A549 (cell line): ENCODE results near the gene MARK2. TPM values are rescaled to one million over a fixed set of nuclear protein-coding genes. Genes with fewer than 3 reads are reported as not detected.
A peak's percentile ranks its signal among the peaks of the same experiment; 100 is the strongest.

ENCODE experiments used
- ATAC-seq, 2 experiments: fragments of 200-7000 bp in 1 of 2; fragments of >200 bp in 1 of 2; cut with Nextera tagmentation in 1 of 2; cut with Tn5 transposase in 1 of 2; 3 replicates each; pipeline versions ENCODE4 v1.8.0 to v1.9.1; 2018 to 2020; ENCODE audit warnings: mild to moderate bottlenecking in 1 of 2, moderate library complexity in 1 of 2
- CTCF ChIA-PET: fragments of 300-600 bp; sonication (Branson Sonifier 250); formaldehyde crosslinking; extraction: SDS; loops from one replicate; lab custom pipeline; 2021; ENCODE audit warnings: antibody characterized with exemption, inconsistent platforms; lab: Yijun Ruan, JAX
- POLR2A ChIA-PET: fragments of 350-600 bp; formaldehyde crosslinking; extraction: SDS; loops from one replicate; lab custom pipeline; 2021; ENCODE audit warnings: antibody characterized with exemption, inconsistent platforms; lab: Yijun Ruan, JAX
- DNase-seq, 2 experiments: peaks; one replicate each; pipeline versions ENCODE4 v3.0.0 to v3.0.0-alpha.2; 2011 to 2016; ENCODE audit warnings: low read depth in 1 of 2, low spot score in 1 of 2
- FAIRE-seq: peaks from 2 replicates; lab custom pipeline; 2011; peaks lifted over from hg19 to GRCh38; lab: Jason Lieb, UNC
- H3K27ac ChIP-seq, 2 experiments: fragments of >200 bp; sonication (Bioruptor Twin); formaldehyde crosslinking; 3 replicates each; pipeline ENCODE4 v1.5.1; 2016 to 2017
- H3K4me1 ChIP-seq: fragments of >200 bp; sonication (Bioruptor Twin); formaldehyde crosslinking; 3 replicates; pipeline ENCODE4 v1.6.1; 2016
- H3K4me2 ChIP-seq: fragments of >200 bp; sonication (Bioruptor Twin); formaldehyde crosslinking; 3 replicates; pipeline ENCODE4 v1.6.1; 2016
- H3K4me3 ChIP-seq: fragments of >200 bp; sonication (Bioruptor Twin); formaldehyde crosslinking; 3 replicates; pipeline ENCODE4 v1.5.1; 2016
- H3K9me3 ChIP-seq: fragments of >200 bp; sonication (Bioruptor Twin); formaldehyde crosslinking; 3 replicates; pipeline ENCODE4 v1.6.1; 2016
- ATOH8 ChIP-seq: fragments of 250-450 bp; sonication (Bioruptor Pico); IDR thresholded peaks from 2 replicates; pipeline ENCODE4 v1.5.0; 2020; ENCODE audit warnings: low read depth, mild to moderate bottlenecking, moderate library complexity
- BHLHE40 ChIP-seq: IDR thresholded peaks from 2 replicates; pipeline ENCODE4 v1.6.1; 2012; ENCODE audit warnings: low read depth, low read length, inconsistent platforms
- CEBPB ChIP-seq, 2 experiments: fragments of >200 bp in 1 of 2; sonication (Bioruptor Twin) in 1 of 2; formaldehyde crosslinking in 1 of 2; IDR thresholded peaks; 2 replicates each; pipeline ENCODE4 v1.6.1; 2012 to 2016
- CHD2 ChIP-seq: fragments of 150-350 bp; IDR thresholded peaks from 2 replicates; pipeline ENCODE4 v1.6.1; 2014; ENCODE audit warnings: low read length; ENCODE audit not compliant: partially characterized antibody
- CTCF ChIP-seq: fragments of >200 bp; sonication (Bioruptor Twin); formaldehyde crosslinking; IDR thresholded peaks from 3 replicates; pipeline ENCODE4 v1.5.1; 2016
- EHMT2 ChIP-seq: fragments of 200-600 bp; sonication (generic); IDR thresholded peaks from 2 replicates; pipeline ENCODE4 v1.6.1; 2016; ENCODE audit warnings: antibody characterized with exemption, low read depth, mild to moderate bottlenecking, moderate library complexity
- ELK1 ChIP-seq: fragments of 150-350 bp; IDR thresholded peaks from 2 replicates; pipeline ENCODE4 v1.6.1; 2014; ENCODE audit warnings: low read depth, mild to moderate bottlenecking, low read length
- FOSL2 ChIP-seq, 2 experiments: fragments of 450-650 bp in 1 of 2; fragments of >200 bp in 1 of 2; sonication (Bioruptor Twin) in 1 of 2; formaldehyde crosslinking; IDR thresholded peaks; 2 replicates each; pipeline versions ENCODE4 v1.5.0 to v1.6.1; 2016 to 2020; ENCODE audit warnings: mild to moderate bottlenecking in 1 of 2, moderate library complexity in 1 of 2
- FOXS1 ChIP-seq: fragments of 250-450 bp; sonication (Bioruptor Pico); IDR thresholded peaks from 2 replicates; pipeline ENCODE4 v1.5.0; 2020; ENCODE audit warnings: mild to moderate bottlenecking, moderate library complexity
- GATA3 ChIP-seq: IDR thresholded peaks from 2 replicates; pipeline ENCODE4 v1.6.1; 2012; ENCODE audit warnings: borderline replicate concordance
- HDAC2 ChIP-seq: fragments of 200-600 bp; sonication (generic); IDR thresholded peaks from 2 replicates; pipeline ENCODE4 v1.6.1; 2016
- HMGXB4 ChIP-seq: fragments of 250-450 bp; sonication (Bioruptor Pico); IDR thresholded peaks from 2 replicates; pipeline ENCODE4 v1.5.0; 2021; ENCODE audit warnings: mild to moderate bottlenecking, moderate library complexity, borderline replicate concordance
- HOXA7 ChIP-seq: fragments of 250-450 bp; sonication (Bioruptor Pico); IDR thresholded peaks from 2 replicates; pipeline ENCODE4 v1.5.0; 2020; ENCODE audit warnings: mild to moderate bottlenecking, moderate library complexity
- HOXB13 ChIP-seq: fragments of 250-450 bp; sonication (Bioruptor Pico); IDR thresholded peaks from 2 replicates; pipeline ENCODE4 v1.5.0; 2020; ENCODE audit warnings: low read depth, mild to moderate bottlenecking, moderate library complexity
- JUN ChIP-seq, 2 experiments: fragments of >200 bp; sonication (Bioruptor Twin); formaldehyde crosslinking; IDR thresholded peaks; 2 replicates in 1 of 2; 3 replicates in 1 of 2; pipeline ENCODE4 v1.6.1; 2016 to 2017
- JUNB ChIP-seq: fragments of >200 bp; sonication (Bioruptor Twin); formaldehyde crosslinking; IDR thresholded peaks from 2 replicates; pipeline ENCODE4 v1.6.1; 2016
- MAZ ChIP-seq: fragments of 150-350 bp; IDR thresholded peaks from 2 replicates; pipeline ENCODE4 v1.6.1; 2014; ENCODE audit warnings: antibody characterized with exemption, low read depth, low read length, borderline replicate concordance
- NPAS2 ChIP-seq: fragments of 250-450 bp; sonication (Bioruptor Pico); IDR thresholded peaks from 2 replicates; pipeline ENCODE4 v1.8.0; 2022; ENCODE audit warnings: mild to moderate bottlenecking, moderate library complexity, borderline replicate concordance
- PBX3 ChIP-seq: IDR thresholded peaks from 2 replicates; pipeline ENCODE4 v1.6.1; 2012
- POLR2A ChIP-seq: IDR thresholded peaks from 2 replicates; pipeline ENCODE4 v1.6.1; 2012; ENCODE audit warnings: mild to moderate bottlenecking, low read length
- POLR2AphosphoS2 ChIP-seq: conservative IDR thresholded peaks from 2 replicates; pipeline ENCODE4 v1.6.1; 2012; ENCODE audit warnings: low read length, improper control_type of control experiment, inconsistent platforms
- RARB ChIP-seq: fragments of 250-450 bp; sonication (Bioruptor Pico); IDR thresholded peaks from 2 replicates; pipeline ENCODE4 v1.8.0; 2021; ENCODE audit warnings: mild to moderate bottlenecking, moderate library complexity
- RNF2 ChIP-seq: fragments of 200-600 bp; sonication (generic); IDR thresholded peaks from 2 replicates; pipeline ENCODE4 v1.6.1; 2016; ENCODE audit warnings: low read depth, mild to moderate bottlenecking, antibody characterized with exemption, moderate library complexity, borderline replicate concordance
- TFCP2L1 ChIP-seq: fragments of 250-450 bp; sonication (Bioruptor Pico); IDR thresholded peaks from 2 replicates; pipeline ENCODE4 v1.5.0; 2021; ENCODE audit warnings: mild to moderate bottlenecking
- ZC3H11A ChIP-seq: fragments of 450-650 bp; IDR thresholded peaks from 2 replicates; pipeline ENCODE4 v1.6.1; 2014; ENCODE audit warnings: antibody characterized with exemption, mild to moderate bottlenecking
- ZNF302 ChIP-seq: fragments of 250-450 bp; sonication (Bioruptor Pico); IDR thresholded peaks from 2 replicates; pipeline ENCODE4 v1.9.0; 2021; ENCODE audit warnings: inconsistent platforms, mild to moderate bottlenecking, moderate library complexity
- ZSCAN20 ChIP-seq: fragments of 250-450 bp; sonication (Bioruptor Pico); IDR thresholded peaks from 2 replicates; pipeline ENCODE4 v1.8.0; 2022; ENCODE audit warnings: mild to moderate bottlenecking, moderate library complexity
- WGBS: methylation state at CpG from one replicate; pipeline ENCODE4 v1.1.6; 2017; ENCODE audit errors: missing lambda C conversion rate; 5-methylcytosine and 5-hydroxymethylcytosine counted together
- polyA plus RNA-seq, 4 experiments: library from polyadenylated mRNA; depleted of rRNA in 3 of 4; stranded (reverse); fragments of >200 nt; fragmentation: RNase III in 1 of 4; extraction: RNeasy Plus Mini Kit Qiagen cat#74134 plus additional on column Dnase treatment in 1 of 4; gene quantifications; 2 replicates in 3 of 4; 3 replicates in 1 of 4; pipeline ENCODE4 v1.2.3, GENCODE V29; 2011 to 2017

MARK2 gene
- polyA plus RNA-seq, 2 of the 4 experiments (the other 2 are of a cell fraction): 20.2 to 28.4 TPM

GRCh38 chr11:63811522-63811921 is 27.4 kb upstream of the MARK2 start:
- ATAC-seq (no peak), DNase-seq (no peak), FAIRE-seq (no peak)
- no peak overlapping the region for H3K4me2 ChIP-seq
- 96% methylated on average over 3 of the region's 3 CpGs for WGBS
- ChIA-PET POLR2A (interaction anchor here (1.2 kb wide), 1 partner anchor 9 kb away, joined by 3 read pairs; no protein-coding TSS in a partner anchor), CTCF (interaction anchor here (1.5 to 7.0 kb wide), 3 partner anchors 26 to 332 kb away, joined by 4 to 32 read pairs (median 5); partner anchors contain the start of gene ZFTA)
- H3K27ac ChIP-seq: no peak overlapping the region
- H3K4me1 ChIP-seq: peaks cover 17% of the 10 kb centered on the region
- H3K4me3 ChIP-seq: no peak overlapping the region
- TF ChIP-seq JUNB (no peak), ZSCAN20 (CRISPR knock-in tag) (no peak), EHMT2 (no peak), ATOH8 (CRISPR knock-in tag) (no peak), RARB (CRISPR knock-in tag) (no peak), JUN (IDR thresholded peaks at IDR 0.05) (no peak), HDAC2 (no peak), GATA3 (no peak), FOSL2 (IDR thresholded peaks at IDR 0.05) (no peak), FOSL2 (CRISPR knock-in tag; IDR thresholded peaks at IDR 0.05) (no peak), ELK1 (no peak), HMGXB4 (no peak), NPAS2 (CRISPR knock-in tag) (no peak), FOXS1 (CRISPR knock-in tag) (no peak), RNF2 (no peak), ZC3H11A (no peak), CEBPB (IDR thresholded peaks at IDR 0.05) (no peak)
- no peaks in the 10 kb centered on the region for H3K9me3 ChIP-seq

GRCh38 chr11:63813035-63813562 is 25.8 kb upstream of the MARK2 start, which contains the start of gene SPINDOC:
TSS of gene SPINDOC (plus strand) at chr11:63813456. CDS start at chr11:63813687, 231 bp downstream.
- no peaks in the 10 kb centered on the region for H3K9me3 ChIP-seq
- peak within 1 kb of the TSS; percentile 97 for H3K4me2 ChIP-seq
- under 1% methylated on average over 22 of the region's 65 CpGs for WGBS
- FAIRE-seq (no peak), DNase-seq (peak; percentile 60 to 89), ATAC-seq (peak; percentile 89 to 91)
- H3K4me1 ChIP-seq: peaks cover 17% of the 10 kb centered on the region
- peak within 1 kb of the TSS; percentile 94 for H3K4me3 ChIP-seq
- H3K27ac ChIP-seq: peak within 1 kb of the TSS; percentile 96 to 97
- CTCF ChIA-PET: interaction anchor here (1.0 to 7.0 kb wide), 3 partner anchors 24 to 133 kb away, joined by 4 to 32 read pairs (median 5); partner anchors contain the start of gene ZFTA
- POLR2A ChIA-PET: interaction anchor here (1.2 kb wide), 1 partner anchor 10 kb away, joined by 3 read pairs; no protein-coding TSS in a partner anchor
- TF ChIP-seq ZC3H11A: no peak
- peak; percentile 33; the same call in 1 of the 2 replicates for TF ChIP-seq HOXB13 (CRISPR knock-in tag)
- no peak for TF ChIP-seq HDAC2
- no peak for TF ChIP-seq POLR2AphosphoS2
- no peak for TF ChIP-seq MAZ
- TF ChIP-seq CHD2: no peak
- no peak for TF ChIP-seq ZNF302 (CRISPR knock-in tag)
- TF ChIP-seq FOSL2 (IDR thresholded peaks at IDR 0.05): no peak
- no peak for TF ChIP-seq FOSL2 (CRISPR knock-in tag; IDR thresholded peaks at IDR 0.05)
- no peak for TF ChIP-seq JUNB
- TF ChIP-seq PBX3: no peak
- no peak for TF ChIP-seq HOXA7 (CRISPR knock-in tag)
- no peak for TF ChIP-seq EHMT2
- TF ChIP-seq BHLHE40: no peak
- TF ChIP-seq HMGXB4: no peak
- TF ChIP-seq CTCF: no peak
- peak; percentile 55 for TF ChIP-seq POLR2A
- TF ChIP-seq TFCP2L1 (CRISPR knock-in tag): no peak
- peak; percentile 60; the same call in 1 of the 2 replicates for TF ChIP-seq RNF2
- peak in 1 of 2 experiments; percentile 85; a peak in 4 of 5 replicates for TF ChIP-seq JUN (IDR thresholded peaks at IDR 0.05)
